Rectal smooth muscle tissue (tissue), 1 donor: Measurements from ENCODE around the gene FNDC3A.
"Not testable (repeated sequence)": the region's sequence is repeated elsewhere in the genome, so short reads cannot be mapped to it uniquely, and the experiment has no call there.

ENCODE experiments used
- H3K27ac ChIP-seq: one replicate; pipeline ENCODE4 v1.7.0; 2013; ENCODE audit warnings: low read depth, low read length, inconsistent platforms
- H3K27me3 ChIP-seq: one replicate; pipeline ENCODE4 v1.7.0; 2013; ENCODE audit warnings: low read length; ENCODE audit not compliant: control insufficient read depth, insufficient read depth
- H3K36me3 ChIP-seq: one replicate; pipeline ENCODE4 v1.7.0; 2013; ENCODE audit warnings: low read length; ENCODE audit not compliant: control insufficient read depth, insufficient read depth
- H3K4me1 ChIP-seq: one replicate; pipeline ENCODE4 v1.7.0; 2013; ENCODE audit warnings: low read length; ENCODE audit not compliant: control insufficient read depth, insufficient read depth
- H3K4me3 ChIP-seq: one replicate; pipeline ENCODE4 v1.7.0; 2013; ENCODE audit warnings: low read length
- H3K9ac ChIP-seq: one replicate; pipeline ENCODE4 v1.7.0; 2013; ENCODE audit warnings: low read length

Gene FNDC3A

DNA sequence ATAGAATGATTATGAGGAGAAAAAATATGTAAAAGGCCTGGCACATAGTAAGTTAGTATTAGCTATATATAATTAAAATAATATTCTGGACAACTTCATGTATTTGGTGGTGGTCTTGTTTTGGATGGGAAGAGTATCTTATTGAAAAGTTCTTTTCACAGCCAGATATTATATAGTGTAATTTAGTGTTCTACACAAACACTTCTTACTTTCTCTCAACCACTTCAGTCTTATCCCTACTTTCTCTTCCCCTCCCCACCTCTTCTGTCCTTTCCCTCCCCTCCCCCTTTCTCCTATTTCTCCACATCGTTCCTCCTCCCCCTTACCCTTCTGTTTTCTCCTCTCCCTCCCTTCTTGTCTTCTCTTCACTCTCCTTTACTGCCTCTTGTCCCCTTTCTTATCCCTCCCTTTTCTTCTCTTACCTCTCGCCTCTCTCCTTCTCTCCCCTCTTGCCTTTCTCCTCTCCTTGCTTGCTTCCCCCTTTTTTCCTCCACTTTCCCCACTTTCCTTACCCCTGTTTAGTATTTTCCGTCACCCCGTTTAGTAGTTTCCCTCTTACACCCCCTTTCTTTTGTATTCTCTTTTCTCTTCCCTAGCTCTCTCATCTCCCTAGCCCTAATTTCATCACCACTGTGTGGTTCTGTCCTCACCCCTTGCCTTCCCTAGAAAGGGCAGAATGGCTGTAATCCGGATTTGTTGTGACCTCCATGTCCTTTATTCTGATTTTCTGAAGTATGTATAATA is 137.2 kb downstream of the FNDC3A start:
- no peak overlapping the region for H3K27ac ChIP-seq

DNA sequence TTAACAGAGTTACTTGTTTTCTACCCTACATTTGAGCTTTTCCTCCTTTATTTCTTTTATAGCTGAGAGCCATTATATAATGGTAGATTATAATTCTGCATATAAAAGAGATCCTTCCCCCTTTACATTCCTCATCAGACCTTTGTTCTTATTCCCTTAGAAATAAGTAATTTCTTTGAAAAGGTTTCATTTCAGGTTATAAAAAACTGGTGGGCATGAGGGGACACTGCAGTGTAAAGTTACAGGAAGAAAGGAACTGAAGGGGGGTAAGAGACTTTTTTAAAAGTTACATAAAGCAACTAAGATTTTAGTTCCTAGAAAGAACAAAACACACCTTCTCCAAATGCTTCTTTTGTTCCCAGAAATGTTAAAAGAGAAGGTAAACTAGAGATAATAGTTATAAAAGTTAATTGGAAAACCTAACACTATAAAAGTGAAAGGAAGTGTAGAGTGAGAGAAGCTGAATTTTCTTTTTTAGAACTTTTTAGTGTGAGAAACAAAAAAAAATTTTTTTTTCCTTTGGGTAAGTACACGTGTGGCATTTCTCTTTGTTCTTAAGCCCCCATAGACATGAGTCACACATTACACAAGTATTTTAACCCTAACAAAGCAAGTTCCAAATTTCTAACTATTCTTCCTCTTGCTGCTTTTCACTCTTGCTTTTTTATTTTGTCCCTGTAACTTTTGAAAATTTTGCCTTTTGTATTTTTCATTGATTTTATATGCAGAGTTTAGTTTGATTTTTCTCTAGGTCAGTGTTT is 138.0 kb downstream of the FNDC3A start:
- Histone ChIP-seq H3K36me3 (peaks cover 12% of the 10 kb centered on the region), H3K27ac (no peak overlapping the region), H3K9ac (no peak overlapping the region), H3K4me1 (peaks cover 3% of the 10 kb centered on the region), H3K4me3 (no peak overlapping the region), H3K27me3 (no peaks in the 10 kb centered on the region)

More for the DNA sequence above, 137.2 kb downstream of the FNDC3A start:
- H3K9ac ChIP-seq = no peak overlapping the region
- no peak overlapping the region for H3K4me3 ChIP-seq
- H3K27me3 ChIP-seq = no peaks in the 10 kb centered on the region
- H3K36me3 ChIP-seq = peaks cover 9% of the 10 kb centered on the region
- H3K4me1 ChIP-seq = peaks cover 3% of the 10 kb centered on the region

DNA sequence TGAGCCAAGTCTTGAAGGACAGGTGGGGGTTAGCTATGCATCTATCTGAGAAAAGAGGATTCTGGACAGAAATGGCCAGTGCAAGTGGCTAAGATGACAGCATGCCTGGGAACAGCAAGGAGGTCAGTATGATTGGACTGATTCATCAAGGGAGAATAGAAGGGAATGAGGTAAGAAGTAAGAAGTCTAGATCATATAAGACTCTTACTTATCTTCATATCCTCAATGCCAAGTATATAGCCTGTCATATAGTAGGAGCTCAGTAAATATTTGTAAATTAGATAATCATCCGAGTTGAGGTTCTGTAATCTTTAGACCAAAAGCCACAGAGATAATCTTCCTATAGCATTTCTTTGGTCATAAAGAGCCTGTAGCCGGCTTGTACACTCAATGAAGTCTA is 141.2 kb downstream of the FNDC3A start:
- H3K4me1 ChIP-seq = no peaks in the 10 kb centered on the region
- peaks cover 19% of the 10 kb centered on the region for H3K36me3 ChIP-seq
- H3K27me3 ChIP-seq = no peaks in the 10 kb centered on the region
- no peak overlapping the region for H3K4me3 ChIP-seq
- no peak overlapping the region for H3K27ac ChIP-seq
- no peak overlapping the region for H3K9ac ChIP-seq

DNA sequence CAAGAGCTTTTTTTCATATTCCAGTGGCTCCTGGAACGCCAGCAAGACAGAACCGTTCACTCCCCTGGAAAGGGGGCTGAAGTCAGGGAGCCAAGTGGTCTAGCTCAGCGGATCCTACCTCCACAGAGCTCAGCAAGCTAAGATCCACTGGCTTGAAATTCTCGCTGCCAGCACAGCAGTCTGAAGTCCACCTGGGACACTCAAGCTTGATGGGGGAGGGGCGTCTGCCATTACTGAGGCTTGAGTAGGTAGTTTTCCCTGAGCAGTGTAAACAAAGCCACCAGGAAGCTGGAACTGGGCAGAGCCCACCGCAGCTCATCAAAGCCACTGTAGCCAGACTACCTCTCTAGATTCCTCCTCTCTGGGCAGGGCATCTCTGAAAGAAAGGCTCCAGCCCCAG is 142.7 kb downstream of the FNDC3A start:
- not testable (repeated sequence) for H3K27ac ChIP-seq, H3K27me3 ChIP-seq, H3K4me1 ChIP-seq, H3K9ac ChIP-seq, H3K4me3 ChIP-seq
- peaks cover 19% of the 10 kb centered on the region for H3K36me3 ChIP-seq

DNA sequence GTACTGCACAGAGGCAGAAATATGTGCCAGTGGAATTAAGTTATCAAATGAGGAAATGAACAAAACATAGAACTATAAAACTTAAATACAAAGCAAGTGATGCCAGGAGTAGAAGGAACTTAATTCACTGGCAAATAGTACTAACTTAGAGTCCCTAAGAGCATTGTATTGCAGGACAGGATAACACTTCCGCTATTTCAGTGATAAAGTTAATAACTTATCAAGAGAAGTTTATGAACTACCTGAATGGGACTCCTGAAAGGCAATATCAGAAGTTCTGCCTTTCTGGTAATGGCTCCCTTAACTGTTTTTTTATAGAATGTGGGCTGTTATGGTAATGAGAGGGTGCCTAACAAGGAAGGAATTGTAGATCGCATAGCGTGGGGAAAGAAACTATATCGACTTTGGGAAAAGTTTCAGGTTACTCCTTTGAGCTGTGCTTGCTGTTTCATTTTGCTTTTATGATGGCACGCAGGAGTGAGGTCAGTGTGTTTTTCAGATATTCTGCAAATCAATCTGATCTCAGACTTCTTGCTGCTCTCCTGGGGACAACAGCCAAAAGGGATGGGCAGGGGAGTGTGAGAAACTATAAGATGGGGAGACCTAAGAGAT is 149.1 kb downstream of the FNDC3A start:
- Histone ChIP-seq H3K4me1 (no peaks in the 10 kb centered on the region), H3K27ac (no peak overlapping the region), H3K27me3 (no peaks in the 10 kb centered on the region), H3K4me3 (no peak overlapping the region), H3K9ac (no peak overlapping the region), H3K36me3 (peaks cover 2% of the 10 kb centered on the region)

DNA sequence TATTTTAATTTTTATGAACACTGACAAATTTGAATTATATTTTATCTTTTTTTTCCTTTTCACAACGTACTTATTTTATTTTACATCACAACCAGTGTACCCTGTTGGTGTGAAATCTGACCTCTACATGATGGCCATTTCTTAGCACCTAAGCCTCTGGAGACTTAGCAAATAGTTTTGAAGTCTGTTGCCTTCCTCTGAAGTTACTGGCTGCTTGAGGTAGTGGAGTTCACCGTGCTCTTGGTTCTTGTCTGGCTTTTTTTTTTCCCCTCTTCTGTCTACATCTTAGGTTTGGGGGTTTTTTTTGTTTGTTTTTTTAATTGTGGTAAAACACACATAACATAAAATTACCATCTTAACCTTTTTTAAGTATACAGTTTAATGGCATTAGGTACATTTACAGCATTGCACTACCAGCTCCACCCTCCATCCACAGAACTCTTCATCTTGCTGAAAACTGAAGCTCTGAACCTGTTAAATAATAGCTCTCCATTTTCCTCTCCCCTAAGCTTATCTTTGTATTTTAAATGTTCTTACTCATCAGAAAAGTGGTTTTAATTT is 150.3 kb downstream of the FNDC3A start:
- H3K27ac ChIP-seq = no peak overlapping the region
- H3K9ac ChIP-seq = no peak overlapping the region
- peaks cover 3% of the 10 kb centered on the region for H3K36me3 ChIP-seq
- no peaks in the 10 kb centered on the region for H3K4me1 ChIP-seq
- H3K4me3 ChIP-seq = no peak overlapping the region
- H3K27me3 ChIP-seq = no peaks in the 10 kb centered on the region

DNA sequence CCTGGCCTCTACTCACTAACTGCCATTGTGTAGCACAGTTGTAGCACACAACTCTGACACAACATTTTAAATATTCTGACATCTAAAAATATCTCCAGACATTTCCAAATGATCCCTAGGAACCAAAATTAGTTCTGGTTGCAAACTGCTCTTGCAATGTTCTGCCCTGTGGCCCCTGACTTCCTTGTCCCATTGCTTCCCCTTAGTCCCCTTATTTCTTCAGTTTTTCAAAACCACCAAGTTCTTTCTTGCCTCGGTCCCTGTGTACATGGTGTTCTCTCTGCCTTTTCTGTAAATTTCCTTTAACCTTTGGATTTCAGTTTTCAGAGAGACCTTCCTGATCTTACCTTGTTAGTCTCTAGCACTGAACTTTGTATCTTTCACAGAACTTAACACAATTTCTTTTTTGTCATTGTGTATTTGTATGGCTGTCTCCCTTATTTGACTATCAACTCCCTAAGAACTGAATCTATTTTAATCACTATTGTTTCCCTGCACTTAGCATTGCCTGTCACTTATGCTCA is 156.8 kb downstream of the FNDC3A start:
- H3K4me3 ChIP-seq = no peak overlapping the region
- H3K27me3 ChIP-seq = no peaks in the 10 kb centered on the region
- H3K36me3 ChIP-seq = peaks cover 14% of the 10 kb centered on the region
- H3K9ac ChIP-seq = no peak overlapping the region
- no peak overlapping the region for H3K27ac ChIP-seq
- no peaks in the 10 kb centered on the region for H3K4me1 ChIP-seq

DNA sequence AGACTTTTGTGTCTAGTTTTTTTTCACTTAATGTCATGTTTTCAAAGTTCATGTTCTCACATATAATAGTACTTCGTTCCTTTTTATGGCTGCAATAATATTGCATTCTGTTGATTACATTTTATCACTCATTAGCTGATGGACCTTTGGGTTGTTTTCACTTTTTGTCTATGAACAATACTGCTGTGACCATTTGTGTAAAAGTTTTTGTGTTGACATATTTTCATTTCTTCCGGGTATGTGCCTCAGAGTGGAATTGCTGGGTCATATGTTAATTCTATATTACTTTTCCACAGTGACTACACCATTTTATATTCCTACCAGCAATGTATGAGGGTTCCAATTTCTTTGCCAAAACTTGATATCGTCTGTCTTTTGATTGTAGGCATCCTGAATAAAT is 158.6 kb downstream of the FNDC3A start:
- peaks cover 14% of the 10 kb centered on the region for H3K36me3 ChIP-seq
- no peaks in the 10 kb centered on the region for H3K27me3 ChIP-seq
- no peaks in the 10 kb centered on the region for H3K4me1 ChIP-seq
- H3K27ac ChIP-seq = no peak overlapping the region
- no peak overlapping the region for H3K9ac ChIP-seq
- no peak overlapping the region for H3K4me3 ChIP-seq

DNA sequence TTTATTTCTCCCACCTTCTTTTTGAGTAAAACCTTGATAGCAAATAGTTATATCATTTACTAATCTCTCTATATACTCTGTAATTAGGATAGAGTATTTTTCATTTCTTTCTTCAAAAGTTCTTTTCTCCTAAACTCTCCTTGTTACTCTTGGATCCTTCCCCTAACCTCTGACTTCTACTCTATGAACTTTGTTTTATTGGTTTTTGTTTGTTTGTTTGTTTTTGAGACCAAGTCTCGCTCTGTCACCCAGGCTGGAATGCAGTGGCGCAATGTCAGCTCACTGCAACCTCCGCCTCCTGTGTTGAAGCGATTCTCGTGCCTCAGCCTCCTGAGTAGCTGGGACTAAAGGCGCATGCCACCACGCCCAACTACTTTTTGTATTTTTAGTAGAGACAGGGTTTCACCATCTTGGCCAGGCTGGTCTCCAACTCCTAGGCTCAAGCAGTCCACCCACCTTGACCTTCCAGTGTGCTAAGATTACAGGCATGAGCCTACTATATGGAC is 161.5 kb downstream of the FNDC3A start:
- H3K4me1 ChIP-seq, H3K4me3 ChIP-seq, H3K27ac ChIP-seq, H3K27me3 ChIP-seq, H3K9ac ChIP-seq: not testable (repeated sequence)
- H3K36me3 ChIP-seq = peaks cover 15% of the 10 kb centered on the region

DNA sequence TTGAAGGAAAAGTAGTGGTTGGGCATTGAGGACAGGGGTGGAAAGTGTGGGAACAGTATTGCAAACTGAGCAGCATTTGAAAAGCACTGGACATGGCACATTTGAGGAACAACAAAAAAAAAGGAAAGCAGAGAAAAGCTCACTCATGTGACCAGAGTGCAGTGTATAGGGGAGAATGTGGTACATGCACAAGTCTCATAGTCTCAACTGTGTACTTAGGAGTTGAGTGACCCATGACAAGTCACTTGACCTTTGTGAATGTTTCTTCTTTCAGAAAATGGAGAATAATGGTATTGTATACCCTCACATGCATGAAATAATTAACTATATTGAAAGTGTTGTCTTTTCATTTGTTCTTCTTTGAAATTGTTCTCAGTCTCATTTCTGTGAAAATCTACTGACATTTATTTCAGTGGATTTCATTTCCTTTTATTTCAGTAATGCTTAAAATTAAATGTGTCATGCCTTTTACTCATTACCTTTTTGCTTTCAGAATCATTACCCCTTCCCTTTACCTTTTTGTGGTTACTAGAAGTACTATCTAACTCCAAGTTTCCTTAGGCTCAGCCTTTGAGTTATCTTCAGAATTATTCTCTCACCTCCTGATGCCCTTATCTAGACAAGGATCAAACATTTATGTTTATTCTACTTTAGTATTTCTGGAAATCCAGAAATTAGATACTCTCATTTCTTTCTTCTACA is 165.3 kb downstream of the FNDC3A start:
- Histone ChIP-seq H3K4me1 (no peaks in the 10 kb centered on the region), H3K4me3 (no peak overlapping the region), H3K27ac (no peak overlapping the region), H3K9ac (no peak overlapping the region), H3K27me3 (no peaks in the 10 kb centered on the region), H3K36me3 (peaks cover 9% of the 10 kb centered on the region)

DNA sequence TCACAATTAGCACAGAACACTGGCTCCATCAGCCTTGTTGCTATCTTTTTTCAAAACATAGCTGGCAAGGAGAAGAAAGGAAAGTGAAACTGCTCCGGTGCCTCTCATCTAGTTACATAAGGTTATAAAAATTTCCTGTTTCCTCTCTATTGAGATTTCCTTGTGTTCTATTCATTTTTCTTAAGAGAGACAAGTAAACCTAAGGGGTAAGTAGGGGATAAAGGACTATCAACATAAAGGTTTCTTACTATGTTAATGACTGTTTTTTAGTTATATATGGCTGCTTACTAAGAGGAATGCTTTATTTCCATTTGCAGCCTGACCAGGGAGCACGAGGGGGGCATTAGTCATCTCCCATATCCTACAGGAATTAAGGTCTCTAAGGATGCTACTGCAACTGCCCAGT is 171.2 kb downstream of the FNDC3A start:
- no peak overlapping the region for H3K4me3 ChIP-seq
- H3K27ac ChIP-seq = no peak overlapping the region
- H3K27me3 ChIP-seq = no peaks in the 10 kb centered on the region
- H3K36me3 ChIP-seq = peaks cover 10% of the 10 kb centered on the region
- H3K4me1 ChIP-seq = no peaks in the 10 kb centered on the region
- H3K9ac ChIP-seq = no peak overlapping the region

DNA sequence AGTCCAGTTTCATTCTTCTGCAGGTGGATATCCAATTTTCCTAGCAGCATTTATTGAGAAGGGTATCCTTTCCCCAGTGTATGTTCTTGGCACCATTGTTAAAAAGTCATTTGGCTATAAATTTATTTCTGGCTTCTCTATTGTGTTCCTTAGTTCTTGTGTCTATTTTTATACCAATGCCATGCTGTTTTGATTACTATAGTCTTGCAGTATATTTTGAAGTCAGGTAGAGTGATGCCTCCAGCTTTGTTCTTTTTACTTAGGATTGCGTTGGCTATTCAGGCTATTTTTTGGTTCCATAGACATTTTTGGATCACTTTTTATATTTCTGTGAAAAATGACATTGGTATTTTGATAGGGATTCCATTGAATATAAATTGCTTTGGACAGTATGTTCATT is 172.7 kb downstream of the FNDC3A start:
- Histone ChIP-seq H3K4me1 (no peaks in the 10 kb centered on the region), H3K27ac (no peak overlapping the region), H3K9ac (no peak overlapping the region), H3K27me3 (no peaks in the 10 kb centered on the region), H3K36me3 (peaks cover 8% of the 10 kb centered on the region), H3K4me3 (no peak overlapping the region)
